ENCODE results near the gene THSD7A.

The THSD7A gene

DNA sequence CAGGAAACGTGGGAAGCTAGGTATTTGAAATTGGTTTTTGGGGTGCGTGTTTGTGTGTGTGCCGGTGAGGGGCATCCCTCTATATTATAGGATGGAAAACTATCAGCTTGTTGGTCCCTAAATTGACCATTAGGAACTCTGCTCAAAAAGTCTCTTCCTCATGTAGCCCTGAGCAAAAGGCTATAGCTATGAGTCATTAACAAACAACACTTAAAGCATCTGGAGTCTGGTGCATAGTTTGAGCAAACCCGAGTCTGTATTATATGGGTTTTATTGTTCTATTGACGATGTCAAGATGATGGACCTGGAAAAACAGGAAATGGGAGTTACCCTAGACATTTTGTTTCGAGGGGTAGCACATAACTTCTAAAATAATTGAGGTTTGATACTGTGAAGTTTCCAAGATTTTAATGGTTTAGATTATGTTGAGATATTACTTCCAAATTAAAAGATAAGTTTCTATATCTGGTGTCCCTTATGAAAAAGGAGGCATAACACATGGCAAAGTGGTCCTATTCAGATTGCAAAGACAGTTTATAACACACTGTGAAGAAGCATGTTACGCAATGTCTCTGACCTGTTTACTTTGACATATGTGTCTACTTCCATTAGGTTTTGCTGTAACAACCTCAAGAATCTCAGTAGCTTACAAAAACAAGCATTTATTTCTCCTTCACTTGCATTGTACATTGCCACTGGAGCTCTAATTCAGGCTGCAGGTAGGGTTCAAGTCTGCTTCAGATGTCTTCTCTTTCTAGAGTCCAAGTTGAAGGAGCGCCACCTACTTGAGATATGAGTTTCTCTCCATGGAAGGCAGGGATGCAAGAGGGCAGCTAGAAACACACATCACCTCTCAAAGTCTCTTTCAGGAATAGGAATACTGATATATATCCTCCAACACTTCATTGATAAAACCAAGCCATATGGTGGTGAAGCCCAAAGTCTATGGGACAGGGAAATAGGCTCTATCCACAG, 500.6 kb downstream of the THSD7A start:
- no peak overlapping the region for H3K27ac Mint-ChIP-seq
- H3K4me3 Mint-ChIP-seq, result no peak overlapping the region
- H3K4me1 Mint-ChIP-seq (ENCODE audit: low read depth), result no peaks in the 10 kb centered on the region

DNA sequence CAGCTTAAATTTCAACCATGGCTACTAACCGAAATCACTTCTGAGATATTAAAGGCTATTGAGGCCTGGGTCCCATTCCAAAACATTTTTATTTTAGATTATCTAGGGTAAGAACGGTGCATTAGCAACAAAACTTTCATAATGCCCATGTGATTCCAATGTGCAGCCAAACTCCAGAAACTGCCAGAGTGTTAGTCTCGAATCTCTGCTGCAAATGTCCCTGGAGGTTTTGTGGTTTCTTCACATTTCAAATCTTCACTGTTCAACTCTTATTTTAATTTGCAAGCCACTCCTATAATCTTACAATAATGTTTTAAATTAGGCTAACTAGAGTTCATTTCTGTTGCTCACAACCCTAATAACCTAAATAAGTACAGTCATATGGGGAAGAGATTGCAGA, 501.3 kb downstream of the THSD7A start:
- H3K36me3 Mint-ChIP-seq (ENCODE audit: low read depth), result no peaks in the 10 kb centered on the region

More for the DNA sequence above, 500.6 kb downstream of the THSD7A start:
- Mint-ChIP-seq H3K27me3 (no peaks in the 10 kb centered on the region), H3K9me3 (peaks cover 3% of the 10 kb centered on the region), H3K36me3 (ENCODE audit: low read depth) (no peaks in the 10 kb centered on the region)

DNA sequence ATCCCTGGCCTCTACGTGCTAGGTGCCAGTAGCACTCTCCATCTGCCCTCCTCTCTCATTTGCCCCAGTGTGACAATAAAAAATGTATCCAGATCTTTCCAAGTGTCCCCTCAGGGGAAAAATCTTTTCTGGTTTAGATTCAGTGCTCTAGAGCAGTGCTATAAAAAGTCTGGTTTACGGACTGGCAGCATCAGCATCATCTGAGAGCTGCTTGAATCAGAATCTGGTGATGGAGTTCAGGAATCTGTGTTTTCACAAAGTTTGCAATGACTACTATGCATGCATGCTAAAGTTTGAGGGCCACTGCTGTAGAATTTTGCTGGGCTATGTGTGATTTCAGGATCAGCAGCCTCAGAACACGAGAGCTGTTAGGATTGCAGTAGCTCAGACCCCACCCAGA, 501.8 kb downstream of the THSD7A start:
- Mint-ChIP-seq H3K4me3 (no peak overlapping the region), H3K36me3 (ENCODE audit: low read depth) (no peaks in the 10 kb centered on the region), H3K9me3 (peaks cover 3% of the 10 kb centered on the region)

More for the DNA sequence above, 501.3 kb downstream of the THSD7A start:
- Mint-ChIP-seq H3K27ac (no peak overlapping the region), H3K9me3 (peaks cover 3% of the 10 kb centered on the region), H3K4me3 (no peak overlapping the region), H3K27me3 (no peaks in the 10 kb centered on the region), H3K4me1 (ENCODE audit: low read depth) (no peaks in the 10 kb centered on the region)

DNA sequence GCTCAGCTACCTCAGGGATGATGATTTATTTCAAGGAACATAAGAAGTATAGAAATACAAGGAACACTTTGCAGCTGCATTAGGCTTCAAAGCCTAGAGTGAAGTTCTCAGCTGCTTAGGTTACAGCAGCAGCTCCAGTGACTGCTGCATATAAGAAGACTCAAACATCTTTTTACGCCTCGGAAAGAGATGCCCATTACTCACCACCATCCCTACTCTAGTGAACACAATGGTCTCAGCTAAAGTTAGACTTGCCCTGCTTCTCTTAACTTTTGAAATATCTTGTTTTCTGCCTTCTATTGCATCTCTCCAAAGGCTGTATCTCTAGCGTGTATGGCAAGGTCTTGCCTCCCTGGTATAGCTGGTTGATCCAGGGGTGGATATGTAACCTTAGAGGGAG, 502.4 kb downstream of the THSD7A start:
- H3K9me3 Mint-ChIP-seq, result peaks cover 3% of the 10 kb centered on the region
- H3K4me1 Mint-ChIP-seq (ENCODE audit: low read depth), result no peaks in the 10 kb centered on the region
- H3K36me3 Mint-ChIP-seq (ENCODE audit: low read depth), result no peaks in the 10 kb centered on the region
- no peak overlapping the region for H3K4me3 Mint-ChIP-seq
- H3K27me3 Mint-ChIP-seq, result no peaks in the 10 kb centered on the region
- no peak overlapping the region for H3K27ac Mint-ChIP-seq

More for the DNA sequence above, 501.8 kb downstream of the THSD7A start:
- Mint-ChIP-seq H3K4me1 (ENCODE audit: low read depth) (no peaks in the 10 kb centered on the region), H3K27ac (no peak overlapping the region), H3K27me3 (no peaks in the 10 kb centered on the region)

DNA sequence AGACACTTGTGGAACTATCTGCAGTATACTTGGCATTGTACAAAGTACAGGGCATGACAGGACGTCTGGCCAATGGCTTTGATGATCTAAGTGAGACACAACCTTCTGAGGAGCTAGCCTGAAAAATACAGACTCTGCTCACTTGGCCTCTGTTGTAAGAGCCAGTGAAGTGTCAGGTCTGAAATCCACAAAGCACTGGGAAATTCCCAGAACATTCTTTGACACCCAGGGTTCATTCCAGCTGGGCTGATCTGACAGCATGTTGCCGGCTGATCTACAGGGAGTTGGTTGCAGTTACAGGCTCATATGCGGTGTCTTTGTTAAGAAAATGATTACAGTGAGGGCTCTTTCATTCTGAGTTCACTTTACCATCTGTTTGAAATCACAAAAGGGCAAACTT, 503.7 kb downstream of the THSD7A start:
- H3K4me3 Mint-ChIP-seq, result no peak overlapping the region

DNA sequence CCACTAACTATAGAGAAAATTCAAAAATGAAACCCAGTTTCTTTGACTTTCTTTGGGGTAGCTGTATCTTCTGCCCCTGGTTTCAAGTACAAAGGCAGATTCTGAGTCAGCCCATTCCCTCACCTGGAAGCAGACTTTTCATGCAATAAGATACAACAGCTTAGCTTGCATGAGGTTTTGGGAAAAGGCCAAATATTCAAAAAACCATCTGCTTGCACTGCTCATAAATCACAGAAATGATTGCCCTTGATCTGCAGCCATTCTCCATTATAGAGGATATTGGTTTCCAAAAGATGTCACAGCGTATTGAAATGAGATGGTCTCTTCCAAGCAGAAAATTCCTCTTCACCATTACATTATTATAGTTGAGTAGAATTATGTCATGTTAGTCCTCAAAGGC, 504.4 kb downstream of the THSD7A start:
- H3K4me3 Mint-ChIP-seq, result no peak overlapping the region

More for the DNA sequence above, 503.7 kb downstream of the THSD7A start:
- Mint-ChIP-seq H3K27me3 (no peaks in the 10 kb centered on the region), H3K27ac (no peak overlapping the region), H3K36me3 (ENCODE audit: low read depth) (no peaks in the 10 kb centered on the region), H3K9me3 (peaks cover 3% of the 10 kb centered on the region), H3K4me1 (ENCODE audit: low read depth) (no peaks in the 10 kb centered on the region)

More for the DNA sequence above, 504.4 kb downstream of the THSD7A start:
- Mint-ChIP-seq H3K27me3 (no peaks in the 10 kb centered on the region), H3K4me1 (ENCODE audit: low read depth) (no peaks in the 10 kb centered on the region), H3K27ac (no peak overlapping the region), H3K36me3 (ENCODE audit: low read depth) (no peaks in the 10 kb centered on the region), H3K9me3 (peaks cover 1% of the 10 kb centered on the region)

Data from stimulated activated naive CD8-positive, alpha-beta T cell treated with anti-CD3 and anti-CD28 coated beads, Interleukin-15, Interleukin-2, amounts not matched to agents 100 ng/mL and 50 ng/mL, for 24 hours (primary cell).